IMR-90 (cell line): ENCODE results near the gene RAB3GAP2. TPM values are rescaled to one million over a fixed set of nuclear protein-coding genes. Genes with fewer than 3 reads are reported as not detected.

ENCODE experiments used
- ATAC-seq: fragments of 200-7000 bp; cut with Tn5 transposase; 2 replicates; pipeline ENCODE4 v1.9.1; 2020; ENCODE audit warnings: low read depth, mild to moderate bottlenecking, moderate library complexity
- BruUV-seq: library from RNA; stranded (reverse); fragments of 400-500 nt; replicated peaks from 2 replicates; lab custom pipeline; 2021; lab: Mats Ljungman, UMichigan
- CTCF ChIA-PET: fragments of 300-600 bp; formaldehyde crosslinking; extraction: SDS; loops from one replicate; lab custom pipeline; 2021; ENCODE audit warnings: antibody characterized with exemption; lab: Yijun Ruan, JAX
- POLR2A ChIA-PET: fragments of 300-600 bp; sonication (Branson Sonifier 250); formaldehyde crosslinking; loops from one replicate; lab custom pipeline; 2022; ENCODE audit warnings: antibody characterized with exemption; ENCODE audit not compliant: unreplicated experiment; lab: Charles Lee
- DNase-seq: peaks from one replicate; pipeline ENCODE4 v3.0.0; 2013
- H2AFZ ChIP-seq: replicated peaks from 2 replicates; pipeline ENCODE3; 2013; ENCODE audit warnings: low read length, mild to moderate bottlenecking; ENCODE audit not compliant: poor library complexity
- H2AK5ac ChIP-seq: 2 replicates; pipeline ENCODE4 v1.6.1; 2013; ENCODE audit warnings: low read depth, low read length, inconsistent platforms
- H2AK9ac ChIP-seq: replicated peaks from 2 replicates; pipeline ENCODE3; 2013; ENCODE audit warnings: mild to moderate bottlenecking, low read depth, low read length, moderate library complexity; ENCODE audit not compliant: poor library complexity
- H2BK120ac ChIP-seq: 2 replicates; pipeline ENCODE4 v1.6.1; 2013; ENCODE audit warnings: low read depth, low read length, inconsistent platforms
- H2BK15ac ChIP-seq: 3 replicates; pipeline ENCODE4 v1.6.1; 2013; ENCODE audit warnings: low read depth, low read length, inconsistent platforms
- H2BK20ac ChIP-seq: 2 replicates; pipeline ENCODE4 v1.6.1; 2013; ENCODE audit warnings: low read depth, mild to moderate bottlenecking, inconsistent platforms, low read length, moderate library complexity
- H2BK5ac ChIP-seq: 2 replicates; pipeline ENCODE4 v1.6.1; 2013; ENCODE audit warnings: mild to moderate bottlenecking, low read depth, low read length, inconsistent platforms; ENCODE audit not compliant: poor library complexity, severe bottlenecking
- H3K14ac ChIP-seq: replicated peaks from 2 replicates; pipeline ENCODE4 v1.6.1; 2013; ENCODE audit warnings: low read depth, low read length, inconsistent platforms
- H3K18ac ChIP-seq: 2 replicates; pipeline ENCODE4 v1.6.1; 2013; ENCODE audit warnings: low read depth, low read length, control low read depth
- H3K23ac ChIP-seq: 2 replicates; pipeline ENCODE4 v1.6.1; 2013; ENCODE audit warnings: low read depth, low read length, inconsistent platforms
- H3K27ac ChIP-seq: 2 replicates; pipeline ENCODE4 v1.5.1; 2013; ENCODE audit warnings: mild to moderate bottlenecking, control low read depth, low read length; ENCODE audit not compliant: insufficient read depth
- H3K27me3 ChIP-seq: 2 replicates; pipeline ENCODE4 v1.6.1; 2013; ENCODE audit warnings: low read length; ENCODE audit not compliant: control insufficient read depth, insufficient read depth
- H3K36me3 ChIP-seq: 2 replicates; pipeline ENCODE4 v1.6.1; 2013; ENCODE audit warnings: low read length, mixed read lengths; ENCODE audit not compliant: control insufficient read depth, insufficient read depth
- H3K4ac ChIP-seq: 2 replicates; pipeline ENCODE4 v1.6.1; 2013; ENCODE audit warnings: low read depth, low read length, inconsistent platforms
- H3K4me1 ChIP-seq: 2 replicates; pipeline ENCODE4 v1.6.1; 2013; ENCODE audit warnings: low read length, mixed read lengths; ENCODE audit not compliant: control insufficient read depth, insufficient read depth
- H3K4me2 ChIP-seq: 2 replicates; pipeline ENCODE4 v1.6.1; 2013; ENCODE audit warnings: low read depth, mild to moderate bottlenecking, control low read depth, low read length, moderate library complexity
- H3K4me3 ChIP-seq: 2 replicates; pipeline ENCODE4 v1.5.1; 2013; ENCODE audit warnings: low read depth, mild to moderate bottlenecking, control low read depth, low read length, moderate library complexity; ENCODE audit not compliant: insufficient read depth
- H3K56ac ChIP-seq: 2 replicates; pipeline ENCODE4 v1.6.1; 2013; ENCODE audit warnings: low read length, inconsistent platforms; ENCODE audit not compliant: insufficient read depth; ENCODE audit errors: extremely low read depth
- H3K79me1 ChIP-seq, 2 experiments: 2 replicates each; pipeline ENCODE4 v1.6.1; 2013; ENCODE audit warnings: low read length in 2 of 2, inconsistent platforms in 1 of 2, low read depth in 1 of 2
- H3K9ac ChIP-seq: 2 replicates; pipeline ENCODE4 v1.6.1; 2013; ENCODE audit warnings: low read depth, low read length, control low read depth
- H3K9me1 ChIP-seq: 2 replicates; pipeline ENCODE4 v1.6.1; 2013; ENCODE audit warnings: low read length, inconsistent platforms; ENCODE audit not compliant: insufficient read depth
- H3K9me3 ChIP-seq: 2 replicates; pipeline ENCODE4 v1.6.1; 2013; ENCODE audit warnings: low read length; ENCODE audit not compliant: control insufficient read depth, insufficient read depth
- H4K20me1 ChIP-seq: 2 replicates; pipeline ENCODE4 v1.6.1; 2013; ENCODE audit warnings: low read length, inconsistent platforms; ENCODE audit not compliant: insufficient read depth
- H4K5ac ChIP-seq: 2 replicates; pipeline ENCODE4 v1.6.1; 2013; ENCODE audit warnings: mild to moderate bottlenecking, low read depth, low read length, control low read depth
- H4K8ac ChIP-seq, 2 experiments: 2 replicates each; pipeline ENCODE4 v1.6.1; 2013; ENCODE audit warnings: low read depth in 2 of 2, low read length in 2 of 2, control low read depth in 1 of 2, inconsistent platforms in 1 of 2
- H4K91ac ChIP-seq: 2 replicates; pipeline ENCODE4 v1.6.1; 2013; ENCODE audit warnings: low read depth, low read length, inconsistent platforms; ENCODE audit not compliant: insufficient read depth
- BHLHE40 ChIP-seq: fragments of 150-350 bp; IDR thresholded peaks from 2 replicates; pipeline ENCODE4 v1.6.1; 2016; ENCODE audit warnings: mild to moderate bottlenecking, low read depth, low read length
- CHD1 ChIP-seq: IDR thresholded peaks from 2 replicates; pipeline ENCODE4 v1.6.1; 2012; ENCODE audit warnings: low read depth, low read length, improper control_type of control experiment
- CTCF ChIP-seq: conservative IDR thresholded peaks from 2 replicates; pipeline ENCODE4 v1.5.1; 2012; ENCODE audit warnings: mild to moderate bottlenecking, low read depth, low read length, improper control_type of control experiment
- FOS ChIP-seq: fragments of 150-350 bp; IDR thresholded peaks from 2 replicates; pipeline ENCODE4 v1.6.1; 2016; ENCODE audit warnings: low read depth, low read length
- MAZ ChIP-seq: IDR thresholded peaks from 2 replicates; pipeline ENCODE4 v1.6.1; 2012; ENCODE audit warnings: low read depth, mild to moderate bottlenecking, low read length, improper control_type of control experiment, moderate library complexity, borderline replicate concordance
- MXI1 ChIP-seq: IDR thresholded peaks from 2 replicates; pipeline ENCODE4 v1.6.1; 2012; ENCODE audit warnings: low read depth, mild to moderate bottlenecking, low read length, moderate library complexity, borderline replicate concordance
- NFE2L2 ChIP-seq: fragments of 150-350 bp; IDR thresholded peaks from 2 replicates; pipeline ENCODE4 v1.6.1; 2016; ENCODE audit warnings: low read depth, mild to moderate bottlenecking, low read length
- RFX5 ChIP-seq: IDR thresholded peaks from 2 replicates; pipeline ENCODE4 v1.8.0; 2012; ENCODE audit warnings: low read depth, mild to moderate bottlenecking, low read length, moderate library complexity
- USF2 ChIP-seq: fragments of 150-350 bp; IDR thresholded peaks from 2 replicates; pipeline ENCODE4 v1.6.1; 2017; ENCODE audit warnings: mild to moderate bottlenecking, antibody characterized with exemption, low read length, low read depth
- WGBS, 2 experiments: methylation state at CpG; one replicate each; pipeline versions ENCODE4 v1.1.5 to v1.1.7; 2013; ENCODE audit warnings: missing lambda C conversion rate in 2 of 2; ENCODE audit not compliant: insufficient read length in 1 of 2; ENCODE audit errors: extremely low coverage in 2 of 2; 5-methylcytosine and 5-hydroxymethylcytosine counted together
- dilution Hi-C: fragments of 300-500 bp; cut with HindIII; formaldehyde crosslinking; loops from one replicate; pipeline ENCODE4 v1.14.3; 2018; ENCODE audit warnings: low sequenced_read_pairs; ENCODE audit not compliant: unreplicated experiment
- in situ Hi-C: fragments of 300-500 bp; cut with MboI; formaldehyde crosslinking; loops from 3 replicates; pipeline ENCODE4 v1.14.3; 2019; ENCODE audit warnings: low sequenced_read_pairs, inconsistent platforms, mixed read lengths
- intact Hi-C: fragments of 100-400 bp; cut with micrococcal nuclease; formaldehyde crosslinking; loops from 2 replicates; pipeline ENCODE4 v1.10.0; 2022
- polyA plus RNA-seq, 3 experiments: library from polyadenylated mRNA; depleted of rRNA; stranded (reverse); fragments of >200 nt; gene quantifications; 2 replicates each; pipeline ENCODE4 v1.2.3, GENCODE V29; 2012; ENCODE audit warnings: low replicate concordance in 1 of 3
- total RNA-seq: library from RNA; depleted of rRNA; stranded (reverse); fragments of >200 nt; gene quantifications from 2 replicates; pipeline ENCODE4 v1.2.3, GENCODE V29; 2012

RAB3GAP2 gene
- total and polyA plus RNA-seq, 2 of the 4 experiments (the other 2 are of a cell fraction), result 12.3 to 37.8 TPM

GRCh38 chr1:220149742-220150141 lies 122.5 kb downstream of the RAB3GAP2 start:
- Histone ChIP-seq H2BK20ac (no peak overlapping the region), H2BK15ac (no peak overlapping the region), H2BK120ac (no peak overlapping the region), H3K4me3 (no peak overlapping the region), H3K56ac (no peak overlapping the region), H3K18ac (no peak overlapping the region), H4K8ac (no peak overlapping the region), H4K91ac (no peak overlapping the region), H3K23ac (no peak overlapping the region), H2AK9ac (no peak overlapping the region), H3K14ac (no peak overlapping the region), H3K4me2 (no peak overlapping the region), H3K4ac (no peak overlapping the region), H2BK5ac (no peak overlapping the region), H3K4me1 (peaks cover 2% of the 10 kb centered on the region; the same call in 1 of the 2 replicates), H3K27ac (no peak overlapping the region), H2AK5ac (no peak overlapping the region), H4K20me1 (no peaks in the 10 kb centered on the region), H3K27me3 (no peaks in the 10 kb centered on the region), H3K9ac (no peak overlapping the region), H3K9me1 (no peaks in the 10 kb centered on the region; the same call in 1 of the 2 replicates), H3K79me1 (no peaks in the 10 kb centered on the region; a peak in 2 of 4 replicates), H2AFZ (no peak overlapping the region), H3K36me3 (peaks cover 25% of the 10 kb centered on the region), H3K9me3 (no peaks in the 10 kb centered on the region), H4K5ac (no peak overlapping the region)
- in situ Hi-C loops (no loop called here), dilution Hi-C loops (no loop called here), intact Hi-C loops (loop anchor here (5.0 kb wide), 1 partner anchor 42 kb away; no protein-coding TSS in a partner anchor)
- TF ChIP-seq USF2 (no peak), MAZ (no peak), RFX5 (no peak), MXI1 (no peak), NFE2L2 (no peak), BHLHE40 (no peak), CTCF (no peak), CHD1 (no peak), FOS (no peak)
- ATAC-seq (no peak), DNase-seq (no peak)
- POLR2A ChIA-PET, result no interaction called here
- CTCF ChIA-PET, result interaction anchor here (1.0 kb wide), 1 partner anchor 23 kb away, joined by 3 read pairs; no protein-coding TSS in a partner anchor
- BruUV-seq, result no TSS peak
- no CpG with 5 or more reads among the region's 1 CpG for whole genome bisulfite sequencing, 2 experiments
